Neural progenitor cell (in vitro differentiated cells): Measurements from ENCODE around the gene NDST1.

Experiments used
- EZH2 ChIP-seq: fragments of 200-600 bp; sonication (generic); IDR thresholded peaks from 2 replicates; pipeline ENCODE4 v1.6.1; 2017; ENCODE audit warnings: antibody characterized with exemption, mild to moderate bottlenecking, moderate library complexity
- TF ChIP-seq, protein P1 (sequence below): fragments of 200-600 bp; sonication (generic); IDR thresholded peaks from 2 replicates; pipeline ENCODE4 v1.5.1; 2017; ENCODE audit warnings: antibody characterized with exemption, mild to moderate bottlenecking

DNA sequence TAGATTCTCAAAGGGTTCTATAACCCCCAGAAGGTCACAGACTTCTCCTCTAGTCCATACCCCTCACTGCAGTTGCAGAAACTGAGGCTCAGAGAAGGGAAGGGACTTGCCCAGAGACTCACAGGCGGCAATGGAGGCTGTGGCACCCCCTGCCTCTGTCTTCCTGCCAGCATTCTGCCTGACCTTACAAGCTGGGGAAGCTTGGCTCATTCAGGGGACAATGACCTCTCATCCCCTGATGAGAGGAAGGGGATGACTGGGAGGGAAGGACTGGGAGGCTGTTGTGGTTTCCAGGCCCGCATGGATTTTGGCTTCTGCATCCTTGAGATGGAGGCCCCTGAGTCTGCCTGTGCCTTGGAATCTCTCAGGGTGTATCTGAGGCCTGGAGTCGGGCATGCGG, 897 bp downstream of the NDST1 start:
- no peak for TF ChIP-seq EZH2
- TF ChIP-seq, protein P1, sequence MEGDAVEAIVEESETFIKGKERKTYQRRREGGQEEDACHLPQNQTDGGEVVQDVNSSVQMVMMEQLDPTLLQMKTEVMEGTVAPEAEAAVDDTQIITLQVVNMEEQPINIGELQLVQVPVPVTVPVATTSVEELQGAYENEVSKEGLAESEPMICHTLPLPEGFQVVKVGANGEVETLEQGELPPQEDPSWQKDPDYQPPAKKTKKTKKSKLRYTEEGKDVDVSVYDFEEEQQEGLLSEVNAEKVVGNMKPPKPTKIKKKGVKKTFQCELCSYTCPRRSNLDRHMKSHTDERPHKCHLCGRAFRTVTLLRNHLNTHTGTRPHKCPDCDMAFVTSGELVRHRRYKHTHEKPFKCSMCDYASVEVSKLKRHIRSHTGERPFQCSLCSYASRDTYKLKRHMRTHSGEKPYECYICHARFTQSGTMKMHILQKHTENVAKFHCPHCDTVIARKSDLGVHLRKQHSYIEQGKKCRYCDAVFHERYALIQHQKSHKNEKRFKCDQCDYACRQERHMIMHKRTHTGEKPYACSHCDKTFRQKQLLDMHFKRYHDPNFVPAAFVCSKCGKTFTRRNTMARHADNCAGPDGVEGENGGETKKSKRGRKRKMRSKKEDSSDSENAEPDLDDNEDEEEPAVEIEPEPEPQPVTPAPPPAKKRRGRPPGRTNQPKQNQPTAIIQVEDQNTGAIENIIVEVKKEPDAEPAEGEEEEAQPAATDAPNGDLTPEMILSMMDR, result no peak
